ENCODE measurements around the gene SH3BGR. TPM values are rescaled to one million over a fixed set of nuclear protein-coding genes. Genes with fewer than 3 reads are reported as not detected.

Gene SH3BGR

GRCh38 chr21:39564200-39564599 lies 112.4 kb downstream of the SH3BGR start:
- no peaks in the 10 kb centered on the region for H3K27me3 ChIP-seq (ENCODE audit: insufficient read depth, poor library complexity, severe bottlenecking)
- DNase-seq (ENCODE audit: low read depth in 1 of 2, low spot score in 1 of 2): no peak
- no peak overlapping the region for H3K27ac ChIP-seq (replicated peaks)

More at GRCh38 chr21:39564200-39564599, 112.4 kb downstream of the SH3BGR start:
- H3K4me3 ChIP-seq (replicated peaks; ENCODE audit: insufficient read depth, low read length): no peak overlapping the region
- TF ChIP-seq POLR2AphosphoS5 (IDR thresholded peaks at IDR 0.05; ENCODE audit: low read depth) (no peak), CTCF (IDR thresholded peaks at IDR 0.05; ENCODE audit: insufficient read depth, low read length) (no peak), REST (IDR thresholded peaks at IDR 0.05; ENCODE audit: insufficient replicate concordance, low read depth) (no peak), GABPA (IDR thresholded peaks at IDR 0.05; ENCODE audit: low read depth) (no peak), SPI1 (IDR thresholded peaks at IDR 0.05; ENCODE audit: borderline replicate concordance, low read depth) (no peak)

Small RNAs within 50 kb of the gene (microRNA-seq; reads per million reads assigned to microRNA genes)
- gene MIR6508: not detected

Measured in HL-60 (cell line).